Activated T-helper 2 cell treated with anti-CD3 and anti-CD28 coated beads, Interferon-gamma antibody, Interleukin-2, Interleukin-4, amounts not matched to agents 10 μg/mL and 5 μg/mL and 100 μg/mL, durations not matched to agents 14 hours and 24 hours and 36 hours (primary cell): ENCODE data around the gene EVX2. TPM values are rescaled to one million over a fixed set of nuclear protein-coding genes. Genes with fewer than 3 reads are reported as not detected.

Experiments used
- DNase-seq: peaks from one replicate; pipeline ENCODE4 v3.0.0; 2021; ENCODE audit warnings: low spot score
- H3K27ac Mint-ChIP-seq: one replicate; pipeline ENCODE4 v1.8.0; 2021; ENCODE audit warnings: mixed read lengths
- H3K27me3 Mint-ChIP-seq: one replicate; pipeline ENCODE4 v1.8.0; 2021; ENCODE audit warnings: low read depth, mixed read lengths
- H3K36me3 Mint-ChIP-seq: one replicate; pipeline ENCODE4 v1.8.0; 2021; ENCODE audit warnings: low read depth, mixed read lengths
- H3K4me1 Mint-ChIP-seq: one replicate; pipeline ENCODE4 v1.8.0; 2021; ENCODE audit warnings: low read depth, mixed read lengths
- H3K4me3 Mint-ChIP-seq: one replicate; pipeline ENCODE4 v1.8.0; 2021; ENCODE audit warnings: low read depth, mild to moderate bottlenecking, moderate library complexity, mixed read lengths
- H3K9me3 Mint-ChIP-seq: one replicate; pipeline ENCODE4 v1.8.0; 2021; ENCODE audit warnings: mixed read lengths
- intact Hi-C: fragments of 100-400 bp; cut with micrococcal nuclease; formaldehyde crosslinking; loops from one replicate; pipeline ENCODE4 v1.15.1; 2023
- total RNA-seq: library from RNA; stranded (reverse); gene quantifications from 2 replicates; pipeline ENCODE4 v1.2.3, GENCODE V29; 2022

The EVX2 gene
- total RNA-seq, 1 donor from 2014 or later = not detected

GRCh38 chr2:176109946-176110345, 26.2 kb upstream of the EVX2 start:
- no peak overlapping the region for H3K4me3 Mint-ChIP-seq

DNA sequence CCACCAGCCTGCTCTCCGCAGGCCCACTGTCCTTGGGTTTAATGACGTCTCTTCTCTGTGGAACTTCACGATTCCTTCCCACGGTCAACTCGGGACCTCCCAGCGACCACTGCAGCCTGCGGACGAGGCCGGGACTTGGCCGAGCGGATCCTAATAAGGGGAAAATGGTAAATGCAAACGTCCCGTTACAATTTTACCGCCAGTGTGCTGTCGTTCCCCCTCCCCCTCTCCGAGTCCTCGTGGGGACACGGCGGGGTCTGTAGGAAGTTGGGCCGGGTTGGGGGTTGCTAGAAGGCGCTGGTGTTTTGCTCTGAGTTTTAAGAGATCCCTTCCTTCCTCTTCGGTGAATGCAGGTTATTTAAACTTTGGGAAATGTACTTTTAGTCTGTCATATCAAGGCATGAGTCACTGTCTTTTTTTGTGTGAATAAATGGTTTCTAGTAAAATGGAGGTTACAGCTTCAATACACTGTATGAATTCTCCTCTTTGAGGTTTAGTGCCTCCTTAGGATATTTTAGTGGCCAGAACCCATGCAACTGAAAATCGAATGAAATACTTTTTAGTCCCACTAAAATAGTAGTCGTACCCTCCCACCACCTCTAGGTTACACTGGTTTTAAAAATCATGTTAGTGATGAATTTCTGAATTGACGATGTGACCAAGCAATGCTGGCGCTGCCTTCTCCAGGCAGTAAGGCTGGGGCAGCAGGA, 25.6 kb upstream of the EVX2 start:
- H3K36me3 Mint-ChIP-seq = peaks cover 4% of the 10 kb centered on the region
- intact Hi-C loops = no loop called here
- H3K4me1 Mint-ChIP-seq = peaks cover 6% of the 10 kb centered on the region
- H3K9me3 Mint-ChIP-seq = no peaks in the 10 kb centered on the region
- H3K27me3 Mint-ChIP-seq = peaks cover 82% of the 10 kb centered on the region
- no peak overlapping the region for H3K27ac Mint-ChIP-seq
- no peak for DNase-seq
- H3K4me3 Mint-ChIP-seq = no peak overlapping the region

More at GRCh38 chr2:176109946-176110345, 26.2 kb upstream of the EVX2 start:
- intact Hi-C loops = loop anchor here (2.0 kb wide), 3 partner anchors 13 to 31 kb away; partner anchors contain the start of gene HOXD8
- H3K9me3 Mint-ChIP-seq = no peaks in the 10 kb centered on the region
- no peak for DNase-seq
- H3K27ac Mint-ChIP-seq = no peak overlapping the region
- peaks cover 6% of the 10 kb centered on the region for H3K4me1 Mint-ChIP-seq
- peaks cover 78% of the 10 kb centered on the region for H3K27me3 Mint-ChIP-seq
- H3K36me3 Mint-ChIP-seq = peaks cover 4% of the 10 kb centered on the region

DNA sequence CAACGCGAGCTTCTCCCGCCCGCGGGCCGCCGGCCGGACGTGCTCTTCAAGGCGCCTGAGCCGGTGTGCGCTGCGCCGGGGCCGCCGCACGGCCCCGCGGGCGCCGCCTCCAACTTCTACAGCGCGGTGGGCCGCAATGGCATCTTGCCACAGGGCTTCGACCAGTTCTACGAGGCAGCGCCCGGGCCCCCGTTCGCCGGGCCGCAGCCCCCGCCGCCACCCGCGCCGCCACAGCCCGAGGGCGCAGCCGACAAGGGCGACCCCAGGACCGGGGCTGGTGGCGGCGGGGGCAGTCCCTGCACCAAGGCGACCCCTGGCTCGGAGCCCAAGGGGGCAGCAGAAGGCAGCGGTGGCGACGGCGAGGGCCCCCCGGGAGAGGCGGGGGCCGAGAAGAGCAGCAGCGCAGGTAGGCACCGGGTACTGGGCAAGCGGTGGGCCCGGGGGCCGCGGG, 24.0 kb upstream of the EVX2 start:
- peaks cover 6% of the 10 kb centered on the region for H3K4me1 Mint-ChIP-seq
- peaks cover 79% of the 10 kb centered on the region for H3K27me3 Mint-ChIP-seq
- no peaks in the 10 kb centered on the region for H3K9me3 Mint-ChIP-seq
- DNase-seq = no peak
- intact Hi-C loops = no loop called here
- H3K4me3 Mint-ChIP-seq = no peak overlapping the region
- no peak overlapping the region for H3K27ac Mint-ChIP-seq
- peaks cover 4% of the 10 kb centered on the region for H3K36me3 Mint-ChIP-seq

DNA sequence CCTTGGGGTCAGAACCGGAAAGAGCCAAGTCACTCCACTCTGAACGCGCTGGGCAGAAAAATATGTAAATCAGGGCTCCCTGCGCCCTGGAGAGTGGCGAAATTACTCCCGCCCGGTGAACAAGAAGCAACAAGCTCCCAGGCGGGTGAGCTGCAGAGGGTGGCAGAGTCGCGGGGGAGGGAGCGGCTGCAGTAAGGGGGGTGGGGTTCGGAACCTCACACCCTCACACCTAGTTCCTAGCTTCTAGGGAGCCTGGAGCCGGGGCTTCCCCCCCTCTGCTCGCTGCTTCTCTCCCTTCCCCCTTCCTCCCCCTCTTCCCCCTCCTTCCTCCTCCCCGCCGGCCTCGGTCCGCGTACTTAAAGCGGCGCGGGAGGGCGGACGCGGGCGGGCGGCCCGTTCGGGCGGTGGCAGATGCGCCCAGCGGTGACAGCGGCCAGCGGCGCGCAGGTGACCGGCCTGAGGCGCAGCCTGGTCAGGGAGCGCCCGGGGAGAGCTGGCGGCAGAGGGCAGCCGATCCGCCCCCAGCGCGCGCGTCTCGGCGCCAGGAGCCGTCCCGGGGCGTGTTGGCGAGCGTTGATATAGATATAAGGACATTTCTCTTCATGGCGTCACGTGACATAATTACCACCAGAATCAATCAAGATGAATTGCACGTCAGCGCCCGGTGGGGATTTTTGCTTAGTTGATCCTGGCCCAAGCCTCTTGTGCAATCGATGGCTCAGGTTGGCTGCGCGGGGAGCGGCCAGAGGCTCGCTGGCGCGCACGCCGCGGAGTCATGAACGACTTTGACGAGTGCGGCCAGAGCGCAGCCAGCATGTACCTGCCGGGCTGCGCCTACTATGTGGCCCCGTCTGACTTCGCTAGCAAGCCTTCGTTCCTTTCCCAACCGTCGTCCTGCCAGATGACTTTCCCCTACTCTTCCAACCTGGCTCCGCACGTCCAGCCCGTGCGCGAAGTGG, 23.1 kb upstream of the EVX2 start, which contains the start of gene HOXD11:
Gene HOXD11 (plus strand): TSS at position 700 of the 959 bp plus-strand sequence. CDS start 76 bp downstream, at position 776.
- no peak within 1 kb of the TSS for H3K4me3 Mint-ChIP-seq
- peak within 1 kb of the TSS; percentile 26 for H3K27ac Mint-ChIP-seq
- no peaks in the 10 kb centered on the region for H3K9me3 Mint-ChIP-seq
- peaks cover 79% of the 10 kb centered on the region for H3K27me3 Mint-ChIP-seq
- peaks cover 6% of the 10 kb centered on the region for H3K4me1 Mint-ChIP-seq
- DNase-seq = no peak
- intact Hi-C loops = no loop called here
- peaks cover 4% of the 10 kb centered on the region for H3K36me3 Mint-ChIP-seq

- Mint-ChIP-seq H3K27ac (peak overlapping the region; percentile 26), H3K4me1 (peaks cover 3% of the 10 kb centered on the region), H3K4me3 (no peak overlapping the region), H3K36me3 (peaks cover 4% of the 10 kb centered on the region), H3K9me3 (no peaks in the 10 kb centered on the region), H3K27me3 (peaks cover 81% of the 10 kb centered on the region)
- no peak for DNase-seq
- intact Hi-C loops = no loop called here
Observed at GRCh38 chr2:176105730-176106580, 22.2 kb upstream of the EVX2 start.

DNA sequence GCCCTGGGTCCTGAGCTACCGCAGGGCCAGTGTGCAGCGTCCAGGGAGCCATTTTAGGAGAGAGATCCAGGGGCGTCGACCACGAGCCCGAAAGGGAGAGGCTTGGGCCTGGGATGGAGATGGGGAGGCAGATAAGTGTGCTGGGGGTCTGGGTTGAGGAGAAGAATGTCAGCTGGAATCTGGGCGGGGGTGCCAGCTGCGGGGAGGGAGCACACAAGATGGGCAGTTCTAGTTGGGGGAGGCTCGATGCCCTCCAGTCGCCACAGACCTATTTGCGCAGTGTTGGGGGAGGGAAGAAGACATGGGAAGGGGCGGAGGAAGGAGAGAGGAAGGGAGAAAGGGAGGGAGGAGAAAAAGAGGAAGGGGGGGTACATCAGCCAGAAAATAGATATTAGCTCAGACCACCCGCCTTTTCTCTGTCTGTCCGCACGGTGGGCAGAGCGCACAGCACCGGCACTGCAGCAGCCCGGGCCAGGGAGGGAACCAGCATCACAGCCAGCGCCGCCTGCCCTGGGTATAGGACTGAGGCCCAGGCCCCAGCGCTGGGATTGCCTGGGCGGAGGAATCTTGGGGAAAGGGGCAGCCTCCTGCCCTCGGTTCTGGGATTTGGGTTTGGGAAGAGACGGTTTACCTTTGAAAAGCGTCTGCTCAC, 21.4 kb upstream of the EVX2 start:
- no peak for DNase-seq
- Mint-ChIP-seq H3K9me3 (no peaks in the 10 kb centered on the region), H3K36me3 (peaks cover 4% of the 10 kb centered on the region), H3K27ac (peak overlapping the region; percentile 19), H3K4me3 (no peak overlapping the region), H3K27me3 (peaks cover 83% of the 10 kb centered on the region), H3K4me1 (peaks cover 3% of the 10 kb centered on the region)
- intact Hi-C loops = no loop called here

DNA sequence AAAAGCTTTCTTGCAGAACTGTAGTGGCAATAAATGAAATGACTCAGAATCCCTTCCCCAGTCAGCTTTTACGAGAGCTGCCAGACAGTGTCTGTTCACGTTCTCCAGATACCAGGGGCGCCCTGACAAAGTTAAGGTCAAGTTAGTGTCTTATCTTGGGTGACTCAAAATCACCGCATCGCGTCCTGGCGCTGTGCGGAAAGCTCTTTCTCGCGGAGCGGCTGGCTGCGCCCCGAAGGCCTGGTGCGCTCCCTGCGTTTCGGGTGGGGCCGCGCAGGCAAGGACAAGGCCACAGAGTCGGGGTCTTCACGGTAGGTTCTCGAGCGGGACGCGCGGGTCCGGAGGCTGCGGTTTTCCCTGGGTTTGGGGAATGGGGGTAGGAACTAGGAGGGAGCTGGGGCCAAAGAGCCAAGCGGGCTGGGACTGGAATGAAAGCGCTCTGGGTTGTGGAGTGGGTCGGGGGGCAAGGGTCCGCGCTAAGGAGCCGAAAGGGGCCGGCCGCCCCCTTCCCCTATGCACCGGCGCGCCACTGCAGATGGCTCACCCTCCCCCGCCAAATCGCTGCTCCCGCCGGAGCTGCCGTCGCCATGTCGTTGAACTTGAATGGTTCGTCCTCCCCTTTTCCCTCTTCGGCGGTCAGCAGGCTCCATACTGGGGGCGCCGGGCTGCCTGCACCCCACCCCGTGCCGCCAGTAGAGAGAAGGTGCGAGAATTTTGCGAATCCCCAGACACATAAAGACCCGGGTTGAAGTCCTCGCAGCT, 20.7 kb upstream of the EVX2 start:
- Mint-ChIP-seq H3K9me3 (no peaks in the 10 kb centered on the region), H3K4me3 (no peak overlapping the region), H3K27me3 (peaks cover 80% of the 10 kb centered on the region), H3K4me1 (peaks cover 3% of the 10 kb centered on the region), H3K36me3 (peaks cover 4% of the 10 kb centered on the region), H3K27ac (no peak overlapping the region)
- intact Hi-C loops = no loop called here
- no peak for DNase-seq

GRCh38 chr2:176103742-176104315, 20.1 kb upstream of the EVX2 start:
- DNase-seq = no peak
- intact Hi-C loops = no loop called here
- Mint-ChIP-seq H3K27ac (no peak overlapping the region), H3K36me3 (no peaks in the 10 kb centered on the region), H3K27me3 (peaks cover 80% of the 10 kb centered on the region), H3K4me1 (peaks cover 3% of the 10 kb centered on the region), H3K4me3 (no peak overlapping the region), H3K9me3 (no peaks in the 10 kb centered on the region)

DNA sequence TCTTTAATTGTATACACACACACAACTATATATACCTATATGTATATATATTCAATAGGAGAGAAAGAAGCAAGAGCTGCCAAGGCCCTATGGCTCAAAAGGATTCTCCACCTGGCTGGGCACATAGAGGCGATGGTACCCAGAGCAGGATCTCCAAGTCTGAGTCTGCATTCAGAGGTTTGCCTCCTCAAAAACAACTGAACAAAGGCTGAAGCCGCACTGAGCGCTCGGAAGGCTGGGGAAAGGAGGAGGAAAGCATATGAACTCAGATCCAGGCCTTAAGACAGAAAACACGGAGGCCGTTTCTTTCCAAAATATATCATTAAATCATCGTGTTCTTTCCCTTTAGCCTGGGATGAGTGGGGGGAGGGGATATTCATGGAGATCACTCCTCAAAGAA, 19.4 kb upstream of the EVX2 start:
- Mint-ChIP-seq H3K27me3 (peaks cover 83% of the 10 kb centered on the region), H3K4me3 (no peak overlapping the region), H3K4me1 (peaks cover 3% of the 10 kb centered on the region), H3K36me3 (no peaks in the 10 kb centered on the region), H3K9me3 (no peaks in the 10 kb centered on the region), H3K27ac (no peak overlapping the region)
- intact Hi-C loops = no loop called here
- no peak for DNase-seq

DNA sequence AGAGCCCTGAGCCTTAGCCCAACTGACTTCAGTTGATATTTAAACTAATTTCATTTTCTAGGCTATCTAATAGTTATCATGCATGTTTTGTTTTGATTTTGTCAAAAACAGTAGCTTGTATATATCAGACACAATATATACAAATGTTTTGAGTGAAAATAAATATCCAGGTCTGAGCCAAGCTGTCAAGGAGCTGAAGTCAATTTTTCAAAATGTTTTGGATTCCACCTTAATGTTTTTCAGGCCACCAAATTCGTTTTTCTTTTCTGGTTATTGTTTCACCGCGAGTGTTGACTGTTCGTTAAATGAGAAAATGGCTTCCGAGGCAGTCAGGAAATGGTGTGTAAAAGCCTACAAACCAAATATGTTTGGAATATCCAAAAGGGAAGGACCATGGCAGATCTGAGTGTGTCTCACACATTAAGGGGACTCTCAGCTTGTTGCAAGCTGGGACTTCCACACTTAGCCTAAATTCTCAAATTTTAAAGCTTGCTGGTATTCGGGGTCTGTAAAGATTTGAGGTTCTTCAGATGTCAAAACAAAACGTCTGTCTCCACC, 18.6 kb upstream of the EVX2 start:
- Mint-ChIP-seq H3K4me1 (peaks cover 8% of the 10 kb centered on the region), H3K36me3 (no peaks in the 10 kb centered on the region), H3K4me3 (no peak overlapping the region), H3K27me3 (peaks cover 89% of the 10 kb centered on the region), H3K9me3 (no peaks in the 10 kb centered on the region), H3K27ac (no peak overlapping the region)
- intact Hi-C loops = no loop called here
- DNase-seq = no peak

GRCh38 chr2:176101842-176102241, 18.1 kb upstream of the EVX2 start:
- intact Hi-C loops = no loop called here
- Mint-ChIP-seq H3K27me3 (peaks cover 91% of the 10 kb centered on the region), H3K27ac (no peak overlapping the region), H3K4me1 (peaks cover 12% of the 10 kb centered on the region), H3K9me3 (no peaks in the 10 kb centered on the region), H3K4me3 (no peak overlapping the region), H3K36me3 (no peaks in the 10 kb centered on the region)
- DNase-seq = no peak
